ENCODE measurements around the gene CCDC137.

DNA sequence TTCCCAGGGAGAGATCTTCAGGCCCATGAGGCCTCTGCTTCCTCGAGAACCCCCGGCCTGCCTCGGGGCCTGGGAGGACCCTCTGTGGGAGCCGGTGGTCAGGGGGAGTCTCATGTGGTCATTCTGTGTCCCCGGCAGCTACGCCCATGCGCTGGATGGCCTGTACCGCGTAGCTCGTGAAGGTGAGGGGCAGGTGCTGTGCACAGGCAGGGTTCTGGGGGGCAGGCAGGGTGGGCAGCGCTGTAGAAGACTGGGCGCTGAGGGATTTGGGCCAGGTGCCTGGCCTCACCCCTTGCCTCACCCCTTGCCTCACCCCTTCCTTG lies 50.1 kb downstream of the CCDC137 start:
- TF ChIP-seq, protein P1, sequence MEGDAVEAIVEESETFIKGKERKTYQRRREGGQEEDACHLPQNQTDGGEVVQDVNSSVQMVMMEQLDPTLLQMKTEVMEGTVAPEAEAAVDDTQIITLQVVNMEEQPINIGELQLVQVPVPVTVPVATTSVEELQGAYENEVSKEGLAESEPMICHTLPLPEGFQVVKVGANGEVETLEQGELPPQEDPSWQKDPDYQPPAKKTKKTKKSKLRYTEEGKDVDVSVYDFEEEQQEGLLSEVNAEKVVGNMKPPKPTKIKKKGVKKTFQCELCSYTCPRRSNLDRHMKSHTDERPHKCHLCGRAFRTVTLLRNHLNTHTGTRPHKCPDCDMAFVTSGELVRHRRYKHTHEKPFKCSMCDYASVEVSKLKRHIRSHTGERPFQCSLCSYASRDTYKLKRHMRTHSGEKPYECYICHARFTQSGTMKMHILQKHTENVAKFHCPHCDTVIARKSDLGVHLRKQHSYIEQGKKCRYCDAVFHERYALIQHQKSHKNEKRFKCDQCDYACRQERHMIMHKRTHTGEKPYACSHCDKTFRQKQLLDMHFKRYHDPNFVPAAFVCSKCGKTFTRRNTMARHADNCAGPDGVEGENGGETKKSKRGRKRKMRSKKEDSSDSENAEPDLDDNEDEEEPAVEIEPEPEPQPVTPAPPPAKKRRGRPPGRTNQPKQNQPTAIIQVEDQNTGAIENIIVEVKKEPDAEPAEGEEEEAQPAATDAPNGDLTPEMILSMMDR (conservative IDR thresholded peaks at IDR 0.05; ENCODE audit: low read depth, low read length) = no peak
- TF ChIP-seq EZH2 (IDR thresholded peaks at IDR 0.05; ENCODE audit: low read length, unreplicated experiment) = no peak
